ENCODE measurements around the gene VDR.

DNA sequence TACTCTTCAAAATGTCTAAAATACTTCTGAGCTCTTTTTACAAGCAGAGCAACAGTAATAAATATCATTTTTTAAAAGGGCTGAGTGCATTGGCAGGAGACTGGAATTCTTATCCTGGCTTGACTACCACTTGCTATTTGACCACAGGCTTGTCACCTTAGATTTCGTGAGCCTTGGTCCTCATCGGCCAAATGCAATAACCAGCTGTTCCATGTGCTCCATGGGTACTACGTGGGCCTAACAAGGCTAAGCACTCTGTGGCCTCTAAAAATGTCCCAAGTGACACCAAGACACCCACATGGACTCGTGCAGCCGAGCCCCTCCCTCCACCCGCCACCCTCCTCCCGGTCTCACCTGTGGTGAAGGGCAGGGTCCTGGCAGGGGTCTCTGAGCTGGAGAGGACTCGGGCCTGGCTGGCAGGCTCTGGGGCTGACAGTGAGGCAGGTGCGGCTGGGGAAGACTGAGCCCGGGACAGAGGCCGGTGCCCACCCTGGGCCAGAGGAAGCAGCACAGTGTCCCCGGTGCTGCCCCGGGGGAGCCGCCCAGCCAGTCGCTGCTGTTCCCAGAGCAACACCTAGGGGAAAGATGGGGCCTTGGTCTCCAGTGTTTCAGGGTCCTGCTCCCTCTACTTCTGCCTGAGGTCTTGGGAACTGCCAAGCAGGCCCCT, 111.6 kb downstream of the VDR start:
- TF ChIP-seq EP300 (IDR thresholded peaks at IDR 0.05; ENCODE audit: low read depth): no peak
- TF ChIP-seq, protein P1, sequence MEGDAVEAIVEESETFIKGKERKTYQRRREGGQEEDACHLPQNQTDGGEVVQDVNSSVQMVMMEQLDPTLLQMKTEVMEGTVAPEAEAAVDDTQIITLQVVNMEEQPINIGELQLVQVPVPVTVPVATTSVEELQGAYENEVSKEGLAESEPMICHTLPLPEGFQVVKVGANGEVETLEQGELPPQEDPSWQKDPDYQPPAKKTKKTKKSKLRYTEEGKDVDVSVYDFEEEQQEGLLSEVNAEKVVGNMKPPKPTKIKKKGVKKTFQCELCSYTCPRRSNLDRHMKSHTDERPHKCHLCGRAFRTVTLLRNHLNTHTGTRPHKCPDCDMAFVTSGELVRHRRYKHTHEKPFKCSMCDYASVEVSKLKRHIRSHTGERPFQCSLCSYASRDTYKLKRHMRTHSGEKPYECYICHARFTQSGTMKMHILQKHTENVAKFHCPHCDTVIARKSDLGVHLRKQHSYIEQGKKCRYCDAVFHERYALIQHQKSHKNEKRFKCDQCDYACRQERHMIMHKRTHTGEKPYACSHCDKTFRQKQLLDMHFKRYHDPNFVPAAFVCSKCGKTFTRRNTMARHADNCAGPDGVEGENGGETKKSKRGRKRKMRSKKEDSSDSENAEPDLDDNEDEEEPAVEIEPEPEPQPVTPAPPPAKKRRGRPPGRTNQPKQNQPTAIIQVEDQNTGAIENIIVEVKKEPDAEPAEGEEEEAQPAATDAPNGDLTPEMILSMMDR (IDR thresholded peaks at IDR 0.05): no peak

Data from transverse colon (tissue), 3 donors.